ENCODE data around the gene CC2D1A.
"Not testable (repeated sequence)": the region's sequence is repeated elsewhere in the genome, so short reads cannot be mapped to it uniquely, and the experiment has no call there.

Gene CC2D1A

GRCh38 chr19:13909430-13909829 lies 3.4 kb downstream of the CC2D1A start:
- DNase-seq = no peak

GRCh38 chr19:13913352-13913751 lies 7.4 kb downstream of the CC2D1A start:
- DNase-seq = no peak

GRCh38 chr19:13914777-13915176 lies 8.8 kb downstream of the CC2D1A start:
- DNase-seq = no peak

- DNase-seq = no peak
Observed at GRCh38 chr19:13917888-13918406, 11.9 kb downstream of the CC2D1A start.

GRCh38 chr19:13918726-13919411 lies 12.9 kb downstream of the CC2D1A start:
- DNase-seq = no peak

GRCh38 chr19:13920524-13920923 lies 14.5 kb downstream of the CC2D1A start:
- DNase-seq = no peak

GRCh38 chr19:13920940-13921747 lies 15.1 kb downstream of the CC2D1A start:
- peak; percentile 38 for DNase-seq

- DNase-seq = not testable (repeated sequence)
Observed at GRCh38 chr19:13922118-13922517, 16.1 kb downstream of the CC2D1A start.

- DNase-seq = no peak
Observed at GRCh38 chr19:13923194-13923987, 17.4 kb downstream of the CC2D1A start.

GRCh38 chr19:13926010-13926409 lies 20.0 kb downstream of the CC2D1A start:
- DNase-seq = no peak

- DNase-seq = no peak
Observed at GRCh38 chr19:13926715-13927114, 20.7 kb downstream of the CC2D1A start.

- no peak for DNase-seq
Observed at GRCh38 chr19:13929340-13929739, 23.3 kb downstream of the CC2D1A start.

GRCh38 chr19:13929956-13930355 lies 24.0 kb downstream of the CC2D1A start:
- DNase-seq = no peak

- DNase-seq = no peak
Observed at GRCh38 chr19:13930402-13930801, 24.4 kb downstream of the CC2D1A start.

- no peak for DNase-seq
Observed at GRCh38 chr19:13931391-13932148, 25.6 kb downstream of the CC2D1A start.

- DNase-seq = no peak
Observed at GRCh38 chr19:13932149-13932637, 26.2 kb downstream of the CC2D1A start.

- no peak for DNase-seq
Observed at GRCh38 chr19:13932911-13933393, 27.0 kb downstream of the CC2D1A start.

GRCh38 chr19:13934785-13935109 lies 28.7 kb downstream of the CC2D1A start:
- DNase-seq = no peak

- no peak for DNase-seq
Observed at GRCh38 chr19:13935765-13936510, 29.9 kb downstream of the CC2D1A start.

- DNase-seq = no peak
Observed at GRCh38 chr19:13937479-13938300, 31.7 kb downstream of the CC2D1A start.

All from CD4-positive, alpha-beta T cell treated with Interleukin-21 for 1 hour (primary cell).